Activated CD8-positive, alpha-beta T cell treated with anti-CD3 and anti-CD28 coated beads for 36 hours (primary cell): Measurements from ENCODE around the gene TTC28. TPM values are rescaled to one million over a fixed set of nuclear protein-coding genes. Genes with fewer than 3 reads are reported as not detected.
A peak's percentile ranks its signal among the peaks of the same experiment; 100 is the strongest.

ENCODE experiments used
- ATAC-seq: fragments of 200-7000 bp; cut with Tn5 transposase; one replicate; pipeline ENCODE4 v1.10.0; 2021; ENCODE audit warnings: mild to moderate bottlenecking, moderate library complexity
- CTCF ChIA-PET: fragments of 350-600 bp; sonication (Branson Sonifier 250); formaldehyde crosslinking; loops from one replicate; lab custom pipeline; 2021; ENCODE audit warnings: antibody characterized with exemption; lab: Charles Lee
- POLR2A ChIA-PET: fragments of 350-600 bp; sonication (Branson Sonifier 250); formaldehyde crosslinking; loops from one replicate; lab custom pipeline; 2021; ENCODE audit warnings: antibody characterized with exemption; lab: Charles Lee
- DNase-seq: peaks from one replicate; pipeline ENCODE4 v3.0.0-alpha.2; 2020
- H3K27ac Mint-ChIP-seq: one replicate; pipeline ENCODE4 v1.8.0; 2021; ENCODE audit warnings: mild to moderate bottlenecking, mixed read lengths
- H3K27me3 Mint-ChIP-seq: one replicate; pipeline ENCODE4 v1.8.0; 2021; ENCODE audit warnings: mixed read lengths
- H3K36me3 Mint-ChIP-seq: one replicate; pipeline ENCODE4 v1.8.0; 2021; ENCODE audit warnings: low read depth, mixed read lengths
- H3K4me1 Mint-ChIP-seq: one replicate; pipeline ENCODE4 v1.8.0; 2021; ENCODE audit warnings: low read depth, mixed read lengths
- H3K4me3 Mint-ChIP-seq: one replicate; pipeline ENCODE4 v1.8.0; 2021; ENCODE audit warnings: mild to moderate bottlenecking, moderate library complexity, mixed read lengths
- H3K9me3 Mint-ChIP-seq: one replicate; pipeline ENCODE4 v1.8.0; 2021; ENCODE audit warnings: mixed read lengths
- intact Hi-C: fragments of 100-400 bp; cut with micrococcal nuclease; formaldehyde crosslinking; loops from one replicate; pipeline ENCODE4 v1.10.0; 2022
- total RNA-seq, 2 experiments: library from RNA; stranded (reverse); gene quantifications; one replicate each; pipeline ENCODE4 v1.2.3, GENCODE V29; 2021
- TF ChIP-seq, protein P1 (sequence below): fragments of 200-600 bp; IDR thresholded peaks from one replicate; pipeline ENCODE4 v1.8.0; 2022; ENCODE audit warnings: antibody characterized with exemption, mild to moderate bottlenecking

Gene TTC28
- total RNA-seq, 2 experiments from 2014 or later = 0.58 to 1.9 TPM

DNA sequence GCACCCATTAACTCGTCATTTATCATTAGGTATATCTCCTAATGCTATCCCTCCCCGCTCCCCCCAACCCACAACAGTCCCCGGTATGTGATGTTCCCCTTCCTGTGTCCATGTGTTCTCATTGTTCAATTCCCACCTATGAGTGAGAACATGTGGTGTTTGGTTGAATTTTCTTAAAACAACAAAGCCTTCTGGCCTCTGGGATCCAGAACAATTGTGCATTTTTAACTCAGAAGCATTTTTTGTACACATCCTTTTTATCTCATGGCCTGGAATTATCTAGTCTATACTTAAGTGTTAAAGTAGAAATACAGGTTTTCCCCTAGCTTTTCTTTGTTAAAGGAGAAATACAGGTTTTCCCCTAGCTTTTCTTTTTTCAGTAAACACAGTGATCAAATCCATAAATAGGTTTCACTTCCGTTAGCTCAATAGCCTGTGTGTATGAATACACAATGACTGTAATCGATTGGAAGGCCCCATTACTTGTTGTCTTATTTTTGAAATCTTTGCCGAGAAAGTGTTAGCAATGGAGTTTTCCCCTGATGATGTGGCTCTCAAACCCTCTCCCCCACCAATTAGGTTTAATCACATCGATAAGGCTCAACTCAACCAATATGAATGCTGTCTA is 635.0 kb downstream of the TTC28 start:
- POLR2A ChIA-PET = no interaction called here

DNA sequence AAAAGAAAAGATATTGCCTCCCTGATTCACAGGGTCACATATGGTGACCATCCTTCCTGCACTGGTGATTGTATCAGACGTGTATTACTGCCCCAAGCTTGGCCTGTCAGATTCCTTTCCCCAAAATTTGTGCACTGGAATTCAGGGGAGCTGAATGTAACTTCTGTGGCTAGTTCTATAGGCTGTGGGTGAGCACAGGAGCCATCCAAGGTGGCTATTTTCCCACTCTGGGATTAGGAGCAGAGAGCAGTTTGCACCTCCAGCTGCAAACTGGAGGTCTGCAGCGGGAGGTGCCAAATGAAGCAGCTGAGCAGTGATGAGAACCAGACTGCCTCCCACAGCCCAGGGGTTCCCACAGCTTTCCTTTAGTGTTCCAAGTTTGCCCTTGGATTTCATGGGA is 636.4 kb downstream of the TTC28 start:
- no peak overlapping the region for H3K4me3 Mint-ChIP-seq
- ChIA-PET POLR2A (no interaction called here), CTCF (interaction anchor here (1.0 kb wide), 1 partner anchor 9 kb away, joined by 3 read pairs; no protein-coding TSS in a partner anchor)
- ATAC-seq (no peak), DNase-seq (no peak)
- H3K36me3 Mint-ChIP-seq = no peaks in the 10 kb centered on the region
- H3K4me1 Mint-ChIP-seq = no peaks in the 10 kb centered on the region
- H3K9me3 Mint-ChIP-seq = no peaks in the 10 kb centered on the region
- H3K27ac Mint-ChIP-seq = no peak overlapping the region
- peaks cover 3% of the 10 kb centered on the region for H3K27me3 Mint-ChIP-seq
- intact Hi-C loops = no loop called here
- TF ChIP-seq, protein P1, sequence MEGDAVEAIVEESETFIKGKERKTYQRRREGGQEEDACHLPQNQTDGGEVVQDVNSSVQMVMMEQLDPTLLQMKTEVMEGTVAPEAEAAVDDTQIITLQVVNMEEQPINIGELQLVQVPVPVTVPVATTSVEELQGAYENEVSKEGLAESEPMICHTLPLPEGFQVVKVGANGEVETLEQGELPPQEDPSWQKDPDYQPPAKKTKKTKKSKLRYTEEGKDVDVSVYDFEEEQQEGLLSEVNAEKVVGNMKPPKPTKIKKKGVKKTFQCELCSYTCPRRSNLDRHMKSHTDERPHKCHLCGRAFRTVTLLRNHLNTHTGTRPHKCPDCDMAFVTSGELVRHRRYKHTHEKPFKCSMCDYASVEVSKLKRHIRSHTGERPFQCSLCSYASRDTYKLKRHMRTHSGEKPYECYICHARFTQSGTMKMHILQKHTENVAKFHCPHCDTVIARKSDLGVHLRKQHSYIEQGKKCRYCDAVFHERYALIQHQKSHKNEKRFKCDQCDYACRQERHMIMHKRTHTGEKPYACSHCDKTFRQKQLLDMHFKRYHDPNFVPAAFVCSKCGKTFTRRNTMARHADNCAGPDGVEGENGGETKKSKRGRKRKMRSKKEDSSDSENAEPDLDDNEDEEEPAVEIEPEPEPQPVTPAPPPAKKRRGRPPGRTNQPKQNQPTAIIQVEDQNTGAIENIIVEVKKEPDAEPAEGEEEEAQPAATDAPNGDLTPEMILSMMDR = no peak

More for the DNA sequence above, 635.0 kb downstream of the TTC28 start:
- TF ChIP-seq, protein P1 = no peak
- Mint-ChIP-seq H3K9me3 (no peaks in the 10 kb centered on the region), H3K27me3 (peaks cover 3% of the 10 kb centered on the region), H3K36me3 (no peaks in the 10 kb centered on the region), H3K4me1 (no peaks in the 10 kb centered on the region), H3K4me3 (no peak overlapping the region), H3K27ac (no peak overlapping the region)
- intact Hi-C loops = no loop called here
- DNase-seq (no peak), ATAC-seq (no peak)
- CTCF ChIA-PET = no interaction called here

DNA sequence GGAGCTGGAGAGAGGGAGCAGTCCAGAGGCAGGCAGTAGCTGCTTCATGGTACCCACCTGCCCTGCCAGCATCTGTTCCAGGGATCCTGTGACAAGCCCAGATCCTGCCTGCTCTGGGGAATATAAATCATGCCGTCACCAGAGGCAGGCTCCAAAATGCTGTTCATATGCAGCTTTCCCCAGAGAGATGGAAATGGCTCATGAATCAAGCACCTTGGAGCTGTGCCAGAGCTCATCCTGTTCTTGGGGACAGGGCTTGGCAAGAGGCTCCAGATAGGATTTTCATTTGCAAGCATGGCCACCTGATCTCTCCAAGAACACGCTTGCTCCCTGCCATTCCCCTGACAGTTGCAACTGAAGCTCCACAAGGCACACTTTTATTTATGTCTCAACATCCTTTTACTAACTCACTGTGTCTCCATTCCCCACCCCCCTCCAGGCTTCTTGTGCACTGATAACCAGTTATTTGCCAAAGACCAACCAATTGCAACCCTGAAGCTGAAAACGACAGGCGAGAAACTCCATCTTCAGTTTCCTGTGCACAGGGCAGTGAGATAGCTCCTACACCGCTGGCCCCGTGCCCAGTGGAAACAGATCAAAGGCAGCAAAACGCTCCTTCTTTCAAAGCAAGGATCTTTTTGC is 644.8 kb downstream of the TTC28 start:
- peak; percentile 38 for DNase-seq
- Mint-ChIP-seq H3K27ac (no peak overlapping the region), H3K9me3 (no peaks in the 10 kb centered on the region), H3K36me3 (no peaks in the 10 kb centered on the region), H3K27me3 (peaks cover 5% of the 10 kb centered on the region), H3K4me3 (no peak overlapping the region), H3K4me1 (peaks cover 6% of the 10 kb centered on the region)
- ChIA-PET POLR2A (no interaction called here), CTCF (interaction anchor here (0.6 to 1.3 kb wide), 3 partner anchors 15 to 565 kb away, joined by 3 to 4 read pairs (median 3); no protein-coding TSS in a partner anchor)
- intact Hi-C loops = no loop called here
- ATAC-seq = no peak
- TF ChIP-seq, protein P1 = no peak

DNA sequence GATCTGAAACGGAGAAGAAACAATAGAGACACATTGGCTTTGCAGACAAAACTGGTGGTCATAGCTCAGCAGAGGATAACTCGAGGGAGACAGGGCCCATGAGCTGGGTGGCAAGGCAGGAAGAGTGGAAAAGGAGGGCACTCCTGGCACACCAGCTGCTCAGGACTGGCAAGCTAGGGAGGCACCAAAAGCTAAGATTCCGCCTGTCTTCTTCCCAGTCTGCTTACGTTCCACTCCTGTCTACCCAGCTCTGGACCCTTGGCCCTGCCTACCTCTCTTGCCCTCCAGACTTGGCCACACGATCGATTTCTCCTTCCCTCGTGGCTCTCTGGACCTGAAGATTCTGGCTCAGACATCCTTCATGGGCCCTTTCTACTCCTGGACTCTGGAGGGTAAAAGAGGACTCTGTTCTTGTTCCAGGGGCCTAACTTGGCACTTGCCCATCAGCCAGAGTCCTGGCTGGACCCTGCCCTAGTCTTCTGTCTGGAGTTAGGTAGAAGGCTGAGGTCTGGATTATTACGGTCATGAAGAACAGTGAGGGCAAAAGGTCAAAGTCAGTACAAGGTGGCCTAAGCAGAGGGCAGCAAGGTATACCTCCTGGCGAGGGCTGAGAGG is 645.4 kb downstream of the TTC28 start:
- Mint-ChIP-seq H3K36me3 (no peaks in the 10 kb centered on the region), H3K4me3 (no peak overlapping the region), H3K27ac (no peak overlapping the region), H3K27me3 (peaks cover 5% of the 10 kb centered on the region), H3K4me1 (peaks cover 6% of the 10 kb centered on the region), H3K9me3 (no peaks in the 10 kb centered on the region)
- TF ChIP-seq, protein P1 = no peak
- ChIA-PET POLR2A (no interaction called here), CTCF (interaction anchor here (0.6 to 1.3 kb wide), 4 partner anchors 14 to 15 kb away, joined by 3 to 4 read pairs (median 3); no protein-coding TSS in a partner anchor)
- ATAC-seq = no peak
- intact Hi-C loops = no loop called here
- no peak for DNase-seq
